H1 (cell line): ENCODE measurements around the gene MIS18BP1. TPM values are rescaled to one million over a fixed set of nuclear protein-coding genes. Genes with fewer than 3 reads are reported as not detected.

Source experiments
- CTCF ChIA-PET: fragments of 300-600 bp; sonication (Branson Sonifier 250); formaldehyde crosslinking; loops from one replicate; lab custom pipeline; 2021; ENCODE audit not compliant: partially characterized antibody; lab: Charles Lee
- POLR2A ChIA-PET: fragments of 300-600 bp; sonication (Branson Sonifier 250); formaldehyde crosslinking; loops from one replicate; lab custom pipeline; 2021; ENCODE audit warnings: inconsistent platforms; ENCODE audit not compliant: partially characterized antibody; lab: Charles Lee
- DNase-seq, 2 experiments: peaks; one replicate each; pipeline versions ENCODE4 v3.0.0 to v3.0.0-alpha.2; 2010 to 2022; ENCODE audit warnings: low spot score in 2 of 2, low read depth in 1 of 2, mixed read lengths in 1 of 2
- FAIRE-seq: peaks from 2 replicates; lab custom pipeline; 2011; peaks lifted over from hg19 to GRCh38; lab: Jason Lieb, UNC
- H2AFZ ChIP-seq: 2 replicates; pipeline ENCODE4 v1.8.1; 2012; ENCODE audit warnings: low read length, inconsistent platforms
- H2AK5ac ChIP-seq: 2 replicates; pipeline ENCODE4 v1.6.1; 2013; ENCODE audit warnings: low read depth, low read length
- H2BK120ac ChIP-seq: replicated peaks from 2 replicates; pipeline ENCODE3; 2013; ENCODE audit warnings: low read depth, low read length, inconsistent platforms
- H2BK12ac ChIP-seq: 2 replicates; pipeline ENCODE4 v1.6.1; 2013; ENCODE audit warnings: low read depth, low read length
- H2BK15ac ChIP-seq: 2 replicates; pipeline ENCODE4 v1.6.1; 2013; ENCODE audit warnings: low read length
- H2BK20ac ChIP-seq: 2 replicates; pipeline ENCODE4 v1.6.1; 2013; ENCODE audit warnings: low read length
- H2BK5ac ChIP-seq: 2 replicates; pipeline ENCODE4 v1.6.1; 2013; ENCODE audit warnings: low read depth, low read length
- H3K14ac ChIP-seq: 2 replicates; pipeline ENCODE4 v1.6.1; 2013; ENCODE audit warnings: inconsistent platforms; ENCODE audit not compliant: insufficient read length
- H3K18ac ChIP-seq: 2 replicates; pipeline ENCODE4 v1.6.1; 2013; ENCODE audit warnings: low read length; ENCODE audit errors: extremely low read depth
- H3K23ac ChIP-seq: 2 replicates; pipeline ENCODE4 v1.6.1; 2013; ENCODE audit warnings: inconsistent platforms; ENCODE audit not compliant: insufficient read length
- H3K23me2 ChIP-seq: 2 replicates; pipeline ENCODE4 v1.6.1; 2013; ENCODE audit warnings: low read depth, low read length
- H3K27ac ChIP-seq: 2 replicates; pipeline ENCODE4 v1.6.1; 2011; ENCODE audit warnings: low read depth, low read length, inconsistent platforms
- H3K27me3 ChIP-seq, 4 experiments: replicated peaks in 1 of 4; 1 replicate in 1 of 4; 2 replicates in 3 of 4; pipeline versions ENCODE4 v1.6.1 to v1.8.1; 2011 to 2013; ENCODE audit warnings: low read length in 3 of 4, mild to moderate bottlenecking in 3 of 4, inconsistent platforms in 2 of 4, mixed read lengths in 2 of 4, moderate library complexity in 1 of 4; ENCODE audit not compliant: control insufficient read depth in 3 of 4, insufficient read depth in 3 of 4; ENCODE audit errors: extremely low read depth in 1 of 4
- H3K36me3 ChIP-seq, 4 experiments: 2 replicates each; pipeline versions ENCODE4 v1.6.1 to v1.8.1; 2011 to 2013; ENCODE audit warnings: mild to moderate bottlenecking in 4 of 4, low read length in 3 of 4, moderate library complexity in 2 of 4, control low read depth in 1 of 4, inconsistent platforms in 1 of 4; ENCODE audit not compliant: insufficient read depth in 4 of 4, control insufficient read depth in 2 of 4
- H3K4ac ChIP-seq: replicated peaks from 2 replicates; pipeline ENCODE3; 2013; ENCODE audit warnings: low read length, low read depth, mixed read lengths, inconsistent platforms; ENCODE audit not compliant: insufficient read length
- H3K4me1 ChIP-seq, 4 experiments: replicated peaks in 1 of 4; 1 replicate in 1 of 4; 2 replicates in 3 of 4; pipeline versions ENCODE4 v1.6.1 to v1.8.1; 2011 to 2013; ENCODE audit warnings: low read length in 3 of 4, inconsistent platforms in 2 of 4, mixed read lengths in 1 of 4; ENCODE audit not compliant: insufficient read depth in 4 of 4, control insufficient read depth in 3 of 4
- H3K4me2 ChIP-seq, 2 experiments: 2 replicates each; pipeline versions ENCODE4 v1.6.1 to v1.8.1; 2011 to 2013; ENCODE audit warnings: low read depth in 2 of 2, low read length in 2 of 2, control low read depth in 1 of 2, inconsistent platforms in 1 of 2, mild to moderate bottlenecking in 1 of 2; ENCODE audit not compliant: insufficient read depth in 1 of 2
- H3K4me3 ChIP-seq, 4 experiments: fragments of 200-600, 300-600 bp in 1 of 4; sonication (generic), shearing (Covaris generic), sonication (Bioruptor Twin) in 1 of 4; 2 replicates each; pipeline versions ENCODE4 v1.5.1 to v1.8.1; 2011 to 2016; ENCODE audit warnings: low read length in 4 of 4, low read depth in 3 of 4, control low read depth in 2 of 4, inconsistent platforms in 2 of 4, mild to moderate bottlenecking in 2 of 4, mixed read lengths in 1 of 4, moderate library complexity in 1 of 4; ENCODE audit not compliant: insufficient read depth in 2 of 4; ENCODE audit errors: extremely low read depth in 1 of 4
- H3K56ac ChIP-seq: replicated peaks from 2 replicates; pipeline ENCODE3; 2013; ENCODE audit warnings: low read depth, mild to moderate bottlenecking, mixed read lengths, low read length, inconsistent platforms; ENCODE audit not compliant: insufficient read length
- H3K79me1 ChIP-seq: 2 replicates; pipeline ENCODE4 v1.6.1; 2013; ENCODE audit warnings: low read depth, low read length, control low read depth
- H3K79me2 ChIP-seq, 2 experiments: 2 replicates each; pipeline versions ENCODE4 v1.6.1 to v1.8.1; 2012 to 2013; ENCODE audit warnings: low read length in 2 of 2, mild to moderate bottlenecking in 2 of 2, inconsistent platforms in 1 of 2; ENCODE audit not compliant: insufficient read depth in 2 of 2, control insufficient read depth in 1 of 2
- H3K9ac ChIP-seq, 4 experiments: replicated peaks in 1 of 4; 1 replicate in 1 of 4; 2 replicates in 3 of 4; pipeline versions ENCODE4 v1.6.1 to v1.8.1; 2011 to 2013; ENCODE audit warnings: low read depth in 3 of 4, low read length in 3 of 4, control low read depth in 2 of 4, mild to moderate bottlenecking in 2 of 4, moderate library complexity in 2 of 4, inconsistent platforms in 1 of 4; ENCODE audit errors: extremely low read depth in 1 of 4
- H3K9me3 ChIP-seq, 2 experiments: 2 replicates each; pipeline versions ENCODE4 v1.6.1 to v1.8.1; 2012 to 2013; ENCODE audit warnings: mild to moderate bottlenecking in 2 of 2, moderate library complexity in 2 of 2, control low read depth in 1 of 2, inconsistent platforms in 1 of 2, low read depth in 1 of 2, low read length in 1 of 2, mixed read lengths in 1 of 2; ENCODE audit not compliant: insufficient read depth in 2 of 2
- H4K20me1 ChIP-seq, 2 experiments: replicated peaks in 1 of 2; 2 replicates each; pipeline versions ENCODE3 to v1.8.1; 2011 to 2013; ENCODE audit warnings: inconsistent platforms in 2 of 2, low read length in 2 of 2, mild to moderate bottlenecking in 1 of 2; ENCODE audit not compliant: insufficient read depth in 2 of 2, control insufficient read depth in 1 of 2
- H4K5ac ChIP-seq: 2 replicates; pipeline ENCODE4 v1.6.1; 2013; ENCODE audit warnings: low read length, low read depth, mixed read lengths, inconsistent platforms; ENCODE audit not compliant: insufficient read length
- H4K8ac ChIP-seq: 2 replicates; pipeline ENCODE4 v1.8.0; 2013; ENCODE audit warnings: mild to moderate bottlenecking, moderate library complexity, low read length, inconsistent platforms; ENCODE audit not compliant: insufficient read depth; ENCODE audit errors: extremely low read depth
- H4K91ac ChIP-seq: replicated peaks from 2 replicates; pipeline ENCODE3; 2013; ENCODE audit warnings: low read length, mixed read lengths, inconsistent platforms; ENCODE audit not compliant: insufficient read length
- KDM4A ChIP-seq: IDR thresholded peaks from one replicate; pipeline ENCODE4 v1.7.1; 2012; ENCODE audit warnings: low read depth, mild to moderate bottlenecking, moderate library complexity, low read length, inconsistent platforms; ENCODE audit not compliant: severe bottlenecking
- NRF1 ChIP-seq: IDR thresholded peaks from 2 replicates; pipeline ENCODE4 v1.6.1; 2011; ENCODE audit warnings: mild to moderate bottlenecking, low read depth, low read length, improper control_type of control experiment
- TEAD4 ChIP-seq: IDR thresholded peaks from 2 replicates; pipeline ENCODE4 v1.6.1; 2012; ENCODE audit warnings: low read depth, low read length, inconsistent platforms, mixed read lengths
- WGBS, 2 experiments: shearing (Covaris generic) in 1 of 2; methylation state at CpG; one replicate each; pipeline versions ENCODE4 v1.1.6 to v1.1.7; 2013 to 2015; ENCODE audit warnings: low lambda C conversion rate in 2 of 2, mixed read lengths in 2 of 2, inconsistent platforms in 1 of 2, low coverage in 1 of 2, missing lambda C conversion rate in 1 of 2; ENCODE audit not compliant: insufficient replicate concordance in 2 of 2, insufficient coverage in 1 of 2, insufficient read length in 1 of 2; ENCODE audit errors: extremely low coverage in 1 of 2, missing lambda C conversion rate in 1 of 2; 5-methylcytosine and 5-hydroxymethylcytosine counted together
- polyA plus RNA-seq, 7 experiments: library from polyadenylated mRNA; depleted of rRNA in 3 of 7; stranded (reverse) in 5 of 7; unstranded in 2 of 7; fragments of >200 nt in 5 of 7; fragments of 200-250 nt in 2 of 7; gene quantifications; 1 replicate in 5 of 7; 2 replicates in 1 of 7; 4 replicates in 1 of 7; pipeline versions ENCODE4 v1.2.1 to v1.2.3, GENCODE V29; 2011 to 2013; ENCODE audit warnings: missing spikeins in 2 of 7, mixed read lengths in 2 of 7
- total RNA-seq: library from RNA; stranded (reverse); fragmentation: NEBNext Ultra II Directional; extraction: Animal tissue kit (Norgen Biotek cat#: 25700); gene quantifications from 2 replicates; pipeline ENCODE4 v1.2.1, GENCODE V29; 2021

The MIS18BP1 gene
- total and polyA plus RNA-seq, 2 of the 8 experiments (the other 6 are each of a cell fraction or from before 2014, with no cell fraction given) = 12.8 to 80.5 TPM

- 90% methylated on average over 3 of the region's 3 CpGs; no CpG with 5 or more reads in 1 of the 2 experiments for WGBS, 2 experiments
Observed at GRCh38 chr14:45212231-45212630, 40.8 kb downstream of the MIS18BP1 start.

More at GRCh38 chr14:45212231-45212630, 40.8 kb downstream of the MIS18BP1 start:
- Histone ChIP-seq H3K36me3 (peaks cover 2 to 60% (median 32%) of the 10 kb centered on the region in 4 experiments; a peak in 5 of 8 replicates), H3K4ac (no peak overlapping the region), H3K79me2 (no peaks in the 10 kb centered on the region), H3K56ac (peak overlapping the region; percentile 9), H4K20me1 (no peaks in the 10 kb centered on the region), H4K8ac (no peak overlapping the region), H3K4me3 (no peak overlapping the region; a peak in 1 of 8 replicates), H2BK15ac (no peak overlapping the region), H2AFZ (no peak overlapping the region), H4K5ac (no peak overlapping the region), H3K23me2 (no peaks in the 10 kb centered on the region), H3K4me1 (peaks cover 0 to 7% (median 2%) of the 10 kb centered on the region in 4 experiments; a peak in 4 of 7 replicates), H3K4me2 (0 out of 4 replicates have a peak overlapping the region, but pooled peaks of 1 of the 2 experiments have one; percentile 28), H3K9me3 (no peaks in the 10 kb centered on the region), H3K9ac (no peak overlapping the region; a peak in 1 of 7 replicates), H3K79me1 (no peaks in the 10 kb centered on the region), H3K27me3 (no peaks in the 10 kb centered on the region), H3K18ac (no peak overlapping the region), H2BK20ac (no peak overlapping the region), H2BK12ac (no peak overlapping the region), H2BK120ac (no peak overlapping the region), H3K27ac (0 out of 2 replicates have a peak overlapping the region, but pooled peaks have one; percentile 19), H3K14ac (no peak overlapping the region), H4K91ac (no peak overlapping the region), H2BK5ac (peak overlapping the region; percentile 13; the same call in 1 of the 2 replicates), H3K23ac (no peak overlapping the region), H2AK5ac (no peak overlapping the region)
- ChIA-PET CTCF (interaction anchor here (0.8 to 1.4 kb wide), 3 partner anchors 10 to 41 kb away, joined by 3 to 4 read pairs (median 4); partner anchors contain the start of gene MIS18BP1), POLR2A (interaction anchor here (0.9 to 2.2 kb wide), 5 partner anchors 9 to 22 kb away, joined by 3 to 5 read pairs (median 3); no protein-coding TSS in a partner anchor)
- FAIRE-seq (no peak), DNase-seq (no peak)
- TF ChIP-seq KDM4A (no peak), TEAD4 (peak; percentile 61; the same call in 1 of the 2 replicates), NRF1 (no peak)
